ENCODE data around the gene STAG1.
"Not testable (repeated sequence)": the region's sequence is repeated elsewhere in the genome, so short reads cannot be mapped to it uniquely, and the experiment has no call there.

The STAG1 gene

DNA sequence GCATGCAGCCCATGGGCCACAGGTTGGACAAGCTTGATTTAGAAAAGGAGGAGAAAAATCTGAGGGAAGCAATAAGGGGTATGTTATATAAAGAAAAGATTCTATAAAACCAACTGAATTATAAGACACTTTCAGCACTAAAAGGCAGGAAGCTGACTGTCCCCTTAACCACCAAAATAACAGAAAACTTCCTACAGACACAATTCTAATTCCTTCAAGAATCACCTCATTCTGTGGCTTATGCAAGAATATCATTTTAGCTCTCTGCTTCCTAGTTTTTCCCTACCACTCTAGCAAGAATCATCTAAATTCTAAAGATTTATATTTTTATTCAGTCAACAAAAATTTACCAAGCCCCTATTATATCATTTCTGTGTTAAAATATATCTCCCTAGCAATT, 6.3 kb downstream of the STAG1 start:
- no peak for DNase-seq (ENCODE audit: low read depth)

DNA sequence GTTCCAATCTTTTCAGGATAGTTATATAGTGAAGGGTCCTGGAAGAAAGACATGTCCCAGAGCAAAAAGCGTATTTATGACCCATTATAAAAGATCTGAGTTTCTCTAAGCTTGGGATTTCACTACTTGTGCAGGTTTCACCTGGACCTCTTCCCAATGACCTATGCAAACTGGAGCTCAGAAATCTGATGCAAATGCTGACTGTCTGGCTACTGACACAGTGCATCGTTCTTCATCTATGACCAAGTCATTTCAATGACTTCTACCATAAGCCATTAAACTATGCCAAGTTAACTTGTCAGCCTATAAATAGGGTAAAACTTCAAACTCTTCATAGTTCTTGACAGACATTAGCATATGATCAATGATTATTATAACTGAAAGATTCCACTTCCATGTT, 11.1 kb downstream of the STAG1 start:
- DNase-seq (ENCODE audit: low read depth), result no peak

DNA sequence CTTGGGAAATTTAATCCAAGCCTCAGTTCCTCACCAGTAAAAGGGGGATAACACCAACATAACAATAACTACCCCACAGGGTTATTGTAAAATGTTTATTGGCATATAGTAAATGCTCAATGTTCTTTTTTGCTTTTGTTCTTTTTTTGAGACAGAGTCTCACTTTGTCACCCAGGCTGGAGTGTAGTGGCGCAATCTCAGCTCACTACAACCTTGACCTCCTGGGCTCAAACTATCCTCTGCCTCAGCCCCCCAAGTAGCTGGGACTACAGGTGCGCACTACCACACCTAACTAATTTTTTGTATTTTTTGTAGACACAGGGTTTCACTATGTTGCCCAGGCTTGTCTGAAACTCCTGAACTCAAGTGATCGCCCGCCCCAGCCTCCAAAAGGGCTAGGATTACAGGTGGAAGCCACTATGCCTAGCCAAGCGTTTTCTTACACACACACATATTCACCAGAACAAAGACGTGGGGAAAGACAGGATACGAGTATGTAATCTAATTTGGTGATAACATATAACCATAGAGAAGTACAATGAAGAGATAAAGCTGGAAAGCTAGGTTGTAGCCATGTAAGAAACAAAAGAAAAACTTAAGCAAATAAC, 11.7 kb downstream of the STAG1 start:
- DNase-seq (ENCODE audit: low read depth), result no peak

DNA sequence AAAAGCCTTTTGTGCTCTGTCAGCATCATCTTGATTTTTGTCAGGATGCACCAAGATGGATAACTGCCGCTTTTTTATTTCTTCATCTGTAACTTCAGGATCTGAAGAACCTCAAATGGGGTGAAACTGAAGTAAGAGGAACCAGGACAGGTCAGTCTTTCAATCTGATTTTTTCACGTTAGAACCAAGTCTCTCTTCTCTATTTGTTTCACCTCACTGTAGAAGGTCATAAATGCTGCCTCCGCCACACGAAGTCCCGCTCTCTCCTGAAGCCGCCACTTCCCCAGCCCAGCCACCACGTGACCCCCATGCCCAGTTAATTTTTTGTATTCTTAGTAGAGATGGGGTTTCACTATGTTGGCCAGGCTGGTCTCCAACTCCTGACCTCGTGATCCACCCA, 15.2 kb downstream of the STAG1 start:
- not testable (repeated sequence) for DNase-seq (ENCODE audit: low read depth)

DNA sequence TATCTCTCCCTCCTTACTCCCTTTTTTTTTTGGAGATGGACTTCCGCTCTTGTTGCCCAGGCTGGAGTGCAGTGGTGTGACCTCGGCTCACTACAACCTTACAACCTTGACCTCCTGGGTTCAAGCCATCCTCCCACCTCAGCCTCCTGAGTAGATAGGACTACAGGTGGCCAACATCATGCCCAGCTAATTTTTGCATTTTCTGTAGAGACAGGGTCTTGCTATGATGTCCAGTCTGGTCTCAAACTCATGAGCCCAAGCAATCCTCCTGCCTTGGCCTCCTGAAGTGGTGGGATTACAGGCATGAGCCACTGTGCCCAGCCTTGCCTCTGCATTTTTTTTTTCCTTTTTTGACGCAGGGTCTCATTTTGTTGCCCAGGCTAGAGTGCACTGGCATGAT, 17.1 kb downstream of the STAG1 start:
- DNase-seq (ENCODE audit: low read depth), result no peak

DNA sequence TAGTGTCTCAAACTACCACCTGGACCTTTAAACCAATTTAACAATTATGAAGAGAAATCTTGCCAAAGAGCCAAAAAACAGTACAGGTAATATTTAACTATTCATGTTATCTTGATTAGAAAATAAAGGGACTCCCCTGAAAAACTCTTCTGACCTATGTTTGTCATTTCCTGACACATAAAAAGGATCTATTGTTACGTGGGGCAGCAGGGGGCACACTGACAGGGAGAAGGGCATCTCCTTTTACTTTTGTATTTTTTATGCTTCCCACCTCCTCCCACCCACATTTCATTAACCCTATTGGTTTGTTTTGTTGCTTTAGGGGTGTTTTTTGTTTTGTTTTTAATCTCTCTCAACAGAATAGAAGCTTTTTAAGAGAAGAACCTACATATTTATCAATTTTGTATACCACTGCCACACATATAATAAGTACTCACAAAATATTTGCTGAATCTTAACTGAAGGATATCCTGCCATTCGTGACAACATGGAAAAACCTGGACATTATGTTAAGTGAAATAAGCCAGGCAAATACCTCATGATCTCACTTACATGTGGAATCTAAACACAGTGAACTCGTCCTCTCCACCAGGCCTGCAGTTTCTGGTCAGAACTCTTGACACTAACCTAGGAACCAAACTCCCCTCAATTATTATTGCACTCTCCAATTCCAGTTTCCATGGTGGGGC, 17.7 kb downstream of the STAG1 start:
- no peak for DNase-seq (ENCODE audit: low read depth)

DNA sequence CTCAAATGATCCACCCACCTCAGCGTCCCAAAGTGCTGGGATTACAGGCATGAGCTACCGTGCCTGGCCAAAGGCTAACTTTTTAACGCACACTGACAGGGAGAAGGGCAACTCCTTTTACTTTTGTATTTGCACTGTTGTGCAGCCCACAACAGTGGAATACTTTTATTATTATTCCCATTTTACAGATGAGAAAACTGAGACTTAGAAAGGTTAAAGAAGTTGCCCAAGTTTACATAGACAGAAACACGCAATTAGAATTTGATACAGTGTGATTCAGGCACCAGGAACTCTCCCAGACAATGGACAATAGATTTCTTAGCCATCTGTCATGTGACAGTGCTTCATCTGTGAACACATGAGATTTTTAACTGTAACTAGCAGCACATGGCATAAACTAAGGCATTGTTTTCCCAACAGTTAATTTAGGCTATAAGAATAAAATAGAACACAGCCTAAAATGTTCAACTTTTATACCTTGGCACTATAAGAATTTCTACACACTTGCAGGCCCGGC, 18.8 kb downstream of the STAG1 start:
- DNase-seq (ENCODE audit: low read depth), result no peak

DNA sequence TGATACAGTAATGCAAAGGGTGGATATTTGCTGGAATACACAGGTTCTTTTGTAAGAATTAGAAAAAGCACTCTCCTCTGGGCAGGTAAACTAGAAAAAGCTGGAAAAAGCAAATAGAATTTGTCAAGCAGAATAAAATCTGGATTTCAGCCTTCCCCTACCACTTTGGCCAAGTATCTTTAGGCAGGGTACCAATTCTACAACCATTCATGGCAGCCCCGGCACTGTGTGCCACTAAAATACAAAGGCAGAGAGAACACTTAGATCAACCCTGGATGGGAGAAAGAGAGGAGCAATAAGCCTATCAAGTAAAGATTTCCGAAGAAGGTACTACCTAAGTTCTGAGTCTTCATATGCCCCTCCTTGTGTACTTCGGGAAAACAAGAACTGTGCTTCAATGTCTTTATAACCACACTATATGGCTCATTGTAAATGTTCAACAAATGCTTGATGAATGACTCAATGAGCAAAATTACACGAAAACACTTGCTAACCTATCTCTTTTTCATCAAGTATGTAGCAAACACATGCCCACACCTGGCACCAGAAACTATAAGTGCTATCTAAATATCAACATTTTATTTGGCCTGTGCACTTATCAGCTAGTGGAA, 20.8 kb downstream of the STAG1 start:
- DNase-seq (ENCODE audit: low read depth), result no peak

DNA sequence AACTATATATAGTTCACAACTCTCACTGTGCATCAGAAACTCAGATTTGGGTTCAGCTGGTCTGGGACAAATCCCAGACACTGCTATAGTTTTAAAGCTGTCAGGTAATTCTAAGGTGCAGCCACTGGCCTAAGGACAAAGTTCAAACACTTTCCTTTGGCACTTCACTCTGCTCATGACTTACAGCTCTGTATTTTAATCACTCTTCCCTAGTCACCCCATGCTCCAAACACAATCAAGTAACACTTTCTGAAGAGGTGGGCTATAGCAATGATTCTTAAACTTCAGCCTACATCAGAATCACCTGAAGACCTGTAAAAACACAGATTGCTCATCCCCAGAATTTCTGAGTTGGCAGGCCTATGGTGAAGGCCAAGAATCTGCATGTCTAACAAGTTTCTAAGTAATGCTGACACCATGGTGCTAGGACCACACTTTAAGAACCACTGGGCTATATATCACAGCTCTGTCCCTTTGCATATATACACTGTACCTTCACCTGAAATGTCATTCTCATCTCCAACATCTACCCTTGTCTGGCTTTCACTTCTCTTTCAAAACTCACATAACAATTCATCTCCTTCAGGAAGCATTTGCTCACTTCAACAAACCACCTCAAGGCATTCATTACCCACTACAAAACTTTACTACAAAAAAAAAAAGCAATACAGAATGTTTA, 21.4 kb downstream of the STAG1 start:
- no peak for DNase-seq (ENCODE audit: low read depth)

DNA sequence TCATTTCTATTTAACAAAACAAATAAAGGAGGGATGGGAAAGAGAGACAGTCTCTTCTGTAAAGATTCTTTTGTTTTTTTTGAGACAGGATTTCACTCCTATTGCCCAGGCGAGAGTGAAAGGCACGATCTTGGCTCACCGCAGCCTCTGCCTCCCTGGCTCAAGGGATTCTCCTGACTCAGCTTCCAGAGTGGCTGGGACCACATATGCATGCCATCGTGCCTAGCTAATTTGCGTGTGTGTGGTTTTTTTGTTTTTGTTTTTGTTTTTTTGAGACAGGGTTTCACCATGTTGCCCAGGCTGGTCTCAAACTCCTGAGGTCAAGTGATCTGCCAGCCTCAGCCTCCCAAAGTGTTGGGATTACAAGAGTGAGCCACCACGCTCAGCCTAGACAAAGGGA, 23.3 kb downstream of the STAG1 start:
- no peak for DNase-seq (ENCODE audit: low read depth)

DNA sequence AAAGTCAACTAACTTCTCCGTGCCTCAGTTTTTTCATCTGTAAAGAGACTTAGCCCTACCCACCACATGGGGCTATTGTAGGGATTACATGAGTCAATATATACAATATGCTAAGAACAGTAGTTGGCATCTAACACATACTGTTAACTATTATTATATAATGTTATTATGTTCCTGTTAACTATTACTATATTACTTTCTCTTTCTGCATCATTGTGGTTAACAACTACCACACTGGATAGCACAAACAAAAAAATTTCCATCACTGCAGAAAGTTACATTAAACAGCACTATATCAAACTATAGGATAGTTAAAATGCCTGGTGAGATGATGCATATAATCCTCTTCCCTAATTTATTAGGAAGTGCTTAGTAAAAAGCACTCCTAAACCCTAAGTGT, 23.7 kb downstream of the STAG1 start:
- DNase-seq (ENCODE audit: low read depth), result no peak

DNA sequence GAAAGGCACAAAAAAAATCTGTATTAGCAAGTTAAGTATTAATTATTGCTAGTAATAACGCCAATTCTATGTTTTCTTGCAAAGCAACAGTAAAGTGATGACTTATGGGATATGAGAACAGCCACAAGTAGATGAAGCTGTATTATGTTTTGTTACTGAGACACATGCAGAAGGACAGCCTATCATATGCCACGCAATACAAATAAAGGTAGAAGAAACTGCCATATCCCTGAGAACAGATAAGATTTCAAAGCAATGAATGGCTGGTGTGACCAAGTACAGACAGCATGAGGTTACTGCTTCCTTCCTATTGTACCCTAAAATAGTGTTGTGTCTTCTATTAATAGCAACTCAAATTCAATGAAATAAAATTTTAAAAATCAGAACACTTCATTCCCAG, 26.7 kb downstream of the STAG1 start:
- no peak for DNase-seq (ENCODE audit: low read depth)

DNA sequence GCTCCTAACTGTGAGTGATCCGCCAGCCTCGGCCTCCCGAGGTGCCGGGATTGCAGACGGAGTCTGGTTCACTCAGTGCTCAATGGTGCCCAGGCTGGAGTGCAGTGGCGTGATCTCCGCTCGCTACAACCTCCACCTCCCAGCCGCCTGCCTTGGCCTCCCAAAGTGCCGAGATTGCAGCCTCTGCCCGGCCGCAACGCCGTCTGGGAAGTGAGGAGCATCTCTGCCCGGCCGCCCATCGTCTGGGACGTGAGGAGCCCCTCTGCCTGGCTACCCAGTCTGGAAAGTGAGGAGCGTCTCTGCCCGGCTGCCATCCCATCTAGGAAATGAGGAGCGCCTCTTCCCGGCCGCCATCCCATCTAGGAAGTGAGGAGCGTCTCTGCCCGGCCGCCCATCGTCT, 29.3 kb downstream of the STAG1 start:
- DNase-seq (ENCODE audit: low read depth), result not testable (repeated sequence)

DNA sequence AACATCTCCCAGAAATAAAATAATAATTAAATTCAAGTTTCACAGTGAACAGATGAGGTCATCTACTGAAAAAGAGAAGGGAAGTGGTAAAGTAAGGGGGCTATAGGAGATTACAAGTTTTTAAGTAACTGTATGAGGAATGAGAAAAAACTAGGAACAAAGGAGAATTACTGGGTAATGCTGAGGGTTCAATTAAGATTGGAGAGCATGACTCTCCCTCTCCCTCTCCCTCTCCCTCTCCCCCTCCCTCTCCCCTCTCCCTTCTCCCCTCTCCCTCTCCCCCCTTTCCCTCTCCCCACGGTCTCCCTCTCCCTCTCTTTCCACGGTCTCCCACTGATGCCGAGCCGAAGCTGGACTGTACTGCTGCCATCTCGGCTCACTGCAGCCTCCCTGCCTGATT, 29.8 kb downstream of the STAG1 start:
- not testable (repeated sequence) for DNase-seq (ENCODE audit: low read depth)

DNA sequence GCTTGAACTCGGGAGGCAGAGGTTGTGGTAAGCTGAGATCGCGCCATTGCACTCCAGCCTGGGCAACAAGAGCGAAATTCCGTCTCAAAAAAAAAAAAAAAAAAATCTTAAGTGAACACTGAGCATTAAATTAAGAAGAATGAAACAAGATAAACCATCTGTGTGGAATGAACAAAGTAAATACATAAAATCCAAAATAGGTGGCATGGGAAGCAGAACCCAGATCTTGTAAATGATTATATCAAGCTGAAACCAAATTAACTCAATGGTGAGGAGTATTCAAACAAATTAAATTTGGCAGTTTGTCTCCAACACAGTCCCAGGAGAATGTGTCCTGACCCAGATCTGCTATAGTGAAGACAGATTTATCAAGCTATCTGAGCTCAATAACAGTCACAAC, 32.1 kb downstream of the STAG1 start:
- DNase-seq (ENCODE audit: low read depth), result no peak

DNA sequence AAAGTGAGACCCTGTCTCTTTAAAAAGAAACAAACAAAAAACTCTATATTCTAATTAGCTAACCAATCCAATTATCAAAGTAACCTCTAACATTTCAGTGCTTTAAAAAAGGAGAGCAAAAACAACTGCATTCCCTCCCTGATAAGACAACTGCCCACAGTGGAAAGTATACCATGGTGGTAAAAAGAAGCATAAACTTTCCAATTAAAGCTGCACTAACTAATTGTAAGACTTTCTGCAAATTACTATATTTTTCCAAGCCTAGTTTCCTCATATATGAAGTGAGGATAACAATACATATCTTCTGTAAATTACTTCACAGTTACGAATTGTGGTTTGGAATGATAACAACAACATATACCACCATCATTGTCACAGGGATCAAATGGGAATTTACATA, 35.5 kb downstream of the STAG1 start:
- DNase-seq (ENCODE audit: low read depth), result no peak

DNA sequence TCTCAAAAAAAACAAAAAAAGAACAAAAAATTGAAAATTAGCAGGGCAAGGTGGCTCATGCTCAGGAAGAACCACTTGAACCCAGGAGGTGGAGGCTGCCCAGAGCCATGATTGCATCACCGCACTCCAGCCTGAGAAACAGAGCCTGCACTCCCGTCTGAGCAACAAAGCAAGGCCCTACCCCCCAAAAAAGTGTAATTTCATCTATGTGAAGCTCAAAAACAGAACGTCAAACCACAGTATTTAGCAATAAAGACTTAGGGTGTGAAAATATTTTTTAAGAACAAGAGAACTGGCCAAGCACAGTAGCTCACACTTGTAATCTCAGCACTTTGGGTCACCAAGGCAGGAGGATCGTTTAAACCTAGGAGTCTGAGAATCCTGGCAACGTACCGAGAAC, 38.2 kb downstream of the STAG1 start:
- DNase-seq (ENCODE audit: low read depth), result no peak

DNA sequence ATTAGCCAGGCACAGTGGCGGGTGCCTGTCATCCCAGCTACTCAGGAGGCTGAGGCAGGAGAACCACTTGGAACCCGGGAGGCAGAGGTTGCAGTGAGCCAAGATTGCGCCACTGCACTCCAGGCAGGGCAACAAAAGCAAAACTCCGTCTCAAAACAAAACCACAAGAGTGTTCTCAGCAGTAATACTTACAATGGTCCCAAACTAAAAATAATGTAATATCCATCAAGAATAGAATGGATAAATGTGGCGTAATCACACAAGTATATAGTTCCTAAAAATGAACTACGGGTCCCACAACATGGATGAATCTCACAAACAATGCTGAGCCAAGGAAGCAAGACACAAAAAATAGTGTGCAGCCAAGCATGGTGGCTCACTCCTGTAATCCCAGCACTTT, 39.2 kb downstream of the STAG1 start:
- DNase-seq (ENCODE audit: low read depth), result no peak

DNA sequence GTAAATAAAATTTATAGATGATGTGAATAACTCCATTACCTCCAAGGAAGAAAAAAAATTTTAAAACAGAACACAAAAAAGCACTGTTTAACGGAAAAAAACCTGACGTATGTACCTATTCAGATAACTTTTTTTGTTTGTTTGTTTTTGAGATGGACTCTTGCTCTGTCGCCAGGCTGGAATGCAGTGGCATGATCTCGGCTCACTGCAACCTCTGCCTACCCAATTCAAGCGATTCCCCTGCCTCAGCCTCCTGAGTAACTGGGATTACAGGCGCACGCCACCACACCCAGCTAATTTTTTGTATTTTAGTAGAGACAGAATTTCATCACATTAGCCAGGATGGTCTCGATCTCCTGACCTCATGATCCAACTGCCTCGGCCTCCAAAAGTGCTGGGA, 40.3 kb downstream of the STAG1 start:
- not testable (repeated sequence) for DNase-seq (ENCODE audit: low read depth)

DNA sequence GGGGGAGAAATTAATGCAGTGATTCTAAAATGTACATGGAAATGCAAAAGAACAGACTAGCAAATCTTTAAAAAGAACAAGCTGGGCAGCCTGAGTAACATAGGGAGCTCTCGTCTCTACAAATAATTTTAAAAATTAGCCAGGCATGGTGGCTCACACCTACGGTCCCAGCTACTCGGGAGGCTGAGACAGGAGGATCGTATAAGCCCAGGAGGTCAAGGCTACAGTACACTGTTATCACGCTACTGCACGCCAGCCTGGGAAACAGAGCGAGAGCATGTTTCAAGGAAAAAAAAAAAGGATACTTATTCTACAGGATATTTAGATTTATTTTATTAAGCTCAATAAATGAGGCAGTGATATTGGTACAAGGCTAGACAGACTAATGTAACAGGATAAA, 40.9 kb downstream of the STAG1 start:
- no peak for DNase-seq (ENCODE audit: low read depth)

DNA sequence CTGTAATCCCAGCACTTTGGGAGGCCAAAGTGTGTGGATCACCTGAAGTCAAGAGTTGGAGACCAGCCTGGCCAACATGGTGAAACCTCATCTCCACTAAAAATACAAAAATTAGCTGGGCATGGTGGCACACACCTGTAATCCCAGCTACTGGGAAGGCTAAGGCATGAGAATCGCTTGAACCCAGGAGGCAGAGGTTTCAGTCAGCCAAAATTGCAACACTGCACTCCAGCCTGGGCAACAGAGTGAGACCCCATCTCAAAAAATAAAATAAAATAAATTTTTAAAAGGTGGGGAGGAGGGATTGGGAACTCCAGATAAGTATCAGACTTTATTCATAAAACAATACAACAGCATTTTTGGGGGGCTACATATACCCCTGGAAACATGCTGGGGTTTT, 42.4 kb downstream of the STAG1 start:
- DNase-seq (ENCODE audit: low read depth), result not testable (repeated sequence)

DNA sequence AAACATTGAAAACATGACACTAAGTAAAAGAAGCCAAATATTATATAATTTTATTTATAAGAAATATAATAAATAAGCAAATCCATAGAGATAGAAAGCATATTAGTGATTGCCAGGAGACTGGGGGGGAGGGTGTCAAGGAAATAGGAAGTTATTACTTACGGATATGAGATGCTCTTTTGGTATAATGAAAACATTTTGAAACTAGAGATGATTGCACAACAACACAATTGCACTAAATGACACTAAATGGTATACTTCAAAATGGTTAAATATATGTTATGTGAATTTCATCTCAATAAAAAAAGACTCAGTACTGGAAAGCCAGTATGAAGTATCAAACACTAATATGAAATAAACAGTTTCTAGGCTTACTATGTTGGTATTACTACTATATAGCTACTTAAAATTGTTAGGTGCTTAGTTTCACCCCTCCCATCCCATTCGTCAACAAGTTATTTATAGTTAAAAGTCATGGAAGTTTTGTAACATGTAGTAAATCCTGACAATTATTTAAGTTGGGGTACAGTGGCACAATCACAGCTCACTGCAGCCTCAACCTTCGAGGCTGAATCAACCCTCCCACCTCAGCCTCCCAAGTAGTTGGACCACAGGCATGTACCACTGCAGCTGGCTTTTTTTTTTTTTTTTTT, 43.7 kb downstream of the STAG1 start:
- no peak for DNase-seq (ENCODE audit: low read depth)

Data from activated T-helper 9 cell treated with anti-CD3 and anti-CD28 coated beads, Interleukin-2, amount 50 U/mL, for 16 hours (primary cell).